ENCODE results near the gene SNX1. TPM values are rescaled to one million over a fixed set of nuclear protein-coding genes. Genes with fewer than 3 reads are reported as not detected.

Gene SNX1
- total and polyA plus RNA-seq, 10 of the 15 experiments (the other 5 are each of a cell fraction or from before 2014, with no cell fraction given), result 17.8 to 115 (median 96.3) TPM

GRCh38 chr15:64092075-64092820 lies 3.5 kb upstream of the SNX1 start (continued):
- TF ChIP-seq, protein P1, sequence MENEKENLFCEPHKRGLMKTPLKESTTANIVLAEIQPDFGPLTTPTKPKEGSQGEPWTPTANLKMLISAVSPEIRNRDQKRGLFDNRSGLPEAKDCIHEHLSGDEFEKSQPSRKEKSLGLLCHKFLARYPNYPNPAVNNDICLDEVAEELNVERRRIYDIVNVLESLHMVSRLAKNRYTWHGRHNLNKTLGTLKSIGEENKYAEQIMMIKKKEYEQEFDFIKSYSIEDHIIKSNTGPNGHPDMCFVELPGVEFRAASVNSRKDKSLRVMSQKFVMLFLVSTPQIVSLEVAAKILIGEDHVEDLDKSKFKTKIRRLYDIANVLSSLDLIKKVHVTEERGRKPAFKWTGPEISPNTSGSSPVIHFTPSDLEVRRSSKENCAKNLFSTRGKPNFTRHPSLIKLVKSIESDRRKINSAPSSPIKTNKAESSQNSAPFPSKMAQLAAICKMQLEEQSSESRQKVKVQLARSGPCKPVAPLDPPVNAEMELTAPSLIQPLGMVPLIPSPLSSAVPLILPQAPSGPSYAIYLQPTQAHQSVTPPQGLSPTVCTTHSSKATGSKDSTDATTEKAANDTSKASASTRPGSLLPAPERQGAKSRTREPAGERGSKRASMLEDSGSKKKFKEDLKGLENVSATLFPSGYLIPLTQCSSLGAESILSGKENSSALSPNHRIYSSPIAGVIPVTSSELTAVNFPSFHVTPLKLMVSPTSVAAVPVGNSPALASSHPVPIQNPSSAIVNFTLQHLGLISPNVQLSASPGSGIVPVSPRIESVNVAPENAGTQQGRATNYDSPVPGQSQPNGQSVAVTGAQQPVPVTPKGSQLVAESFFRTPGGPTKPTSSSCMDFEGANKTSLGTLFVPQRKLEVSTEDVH (IDR thresholded peaks at IDR 0.05; ENCODE audit: low read depth, partially characterized antibody), result no peak
- TF ChIP-seq ZNF384 (IDR thresholded peaks at IDR 0.05; ENCODE audit: borderline replicate concordance, low read depth, low read length) (no peak), ZSCAN29 (IDR thresholded peaks at IDR 0.05) (no peak), EZH2 (IDR thresholded peaks at IDR 0.05; ENCODE audit: borderline replicate concordance, control insufficient read depth, low read depth, low read length) (no peak), TARDBP (IDR thresholded peaks at IDR 0.05; ENCODE audit: borderline replicate concordance) (no peak), SREBF2 (IDR thresholded peaks at IDR 0.05; ENCODE audit: low read length) (no peak), KLF5 (IDR thresholded peaks at IDR 0.05; ENCODE audit: partially characterized antibody) (no peak), ETV6 (conservative IDR thresholded peaks at IDR 0.05 in 1 of 2, IDR thresholded peaks at IDR 0.05 in 1 of 2; ENCODE audit: borderline replicate concordance in 1 of 2, low read depth in 1 of 2) (no peak)

All from GM12878 (cell line).